Stimulated activated effector memory CD8-positive, alpha-beta T cell treated with anti-CD3 and anti-CD28 coated beads, Interleukin-12 subunit alpha, Interleukin-12 subunit beta, amount 100 ng/mL, for 72 hours (primary cell): Measurements from ENCODE around the gene UGT2B28.
"Not testable (repeated sequence)": the region's sequence is repeated elsewhere in the genome, so short reads cannot be mapped to it uniquely, and the experiment has no call there.

Experiments used
- ATAC-seq: fragments of 150-1000 bp; cut with Tn5 transposase; 2 replicates; pipeline ENCODE4 v1.10.0; 2021
- DNase-seq, 2 donors: peaks; one replicate each; pipeline ENCODE4 v3.0.0; 2021 to 2022; ENCODE audit warnings: low spot score in 2 of 2
- H3K27ac Mint-ChIP-seq: one replicate; pipeline ENCODE4 v1.8.0; 2022; ENCODE audit warnings: mild to moderate bottlenecking, mixed read lengths
- H3K36me3 Mint-ChIP-seq: one replicate; pipeline ENCODE4 v1.8.0; 2022; ENCODE audit warnings: mild to moderate bottlenecking, mixed read lengths
- H3K4me1 Mint-ChIP-seq: one replicate; pipeline ENCODE4 v1.8.0; 2022; ENCODE audit warnings: mixed read lengths
- H3K4me3 Mint-ChIP-seq: one replicate; pipeline ENCODE4 v1.8.0; 2022; ENCODE audit warnings: mild to moderate bottlenecking, mixed read lengths
- H3K9me3 Mint-ChIP-seq: one replicate; pipeline ENCODE4 v1.8.0; 2022; ENCODE audit warnings: mixed read lengths

The UGT2B28 gene

DNA sequence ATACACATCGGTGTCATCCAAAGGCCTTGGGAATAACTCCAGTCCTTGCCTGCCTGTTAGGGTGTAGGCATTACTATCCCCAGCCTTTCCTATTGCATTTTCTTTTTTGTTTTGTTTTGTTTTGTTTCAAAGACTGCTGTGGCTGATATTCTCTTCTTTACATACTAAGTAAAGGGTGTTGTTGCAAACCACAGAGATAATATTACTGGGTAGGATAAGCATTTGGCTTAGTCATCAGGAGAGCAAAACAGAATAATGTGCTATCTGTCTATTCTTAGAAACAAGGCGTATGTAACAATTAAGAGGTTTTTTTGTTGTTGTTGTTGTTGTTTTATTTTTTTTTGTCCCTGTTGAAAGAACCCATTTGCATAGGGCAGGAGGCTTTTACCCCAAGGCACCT is 41.8 kb downstream of the UGT2B28 start:
- DNase-seq (no peak), ATAC-seq (no peak)
- H3K9me3 Mint-ChIP-seq = peaks cover 10% of the 10 kb centered on the region
- H3K27ac Mint-ChIP-seq = no peak overlapping the region
- no peaks in the 10 kb centered on the region for H3K4me1 Mint-ChIP-seq
- H3K36me3 Mint-ChIP-seq = no peaks in the 10 kb centered on the region
- H3K4me3 Mint-ChIP-seq = no peak overlapping the region

DNA sequence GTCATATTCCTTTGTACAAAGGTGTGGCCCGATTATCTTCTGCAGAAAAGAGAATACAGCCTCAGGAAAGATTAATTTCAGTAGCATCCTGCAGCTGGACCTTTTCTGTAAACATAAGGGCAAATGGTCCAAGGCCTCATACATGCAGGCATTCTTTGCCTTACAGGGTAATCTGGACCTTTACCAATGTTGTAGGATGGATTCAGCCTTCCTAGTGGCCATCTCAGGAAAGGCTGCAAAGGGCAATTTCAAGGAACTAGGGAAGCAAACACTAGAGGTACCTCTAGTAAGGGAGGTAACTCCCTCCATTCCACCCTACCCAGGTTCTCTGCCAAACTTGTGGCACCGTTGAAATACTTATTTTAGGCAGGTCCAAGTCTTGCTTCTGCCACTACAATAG is 43.0 kb downstream of the UGT2B28 start:
- DNase-seq = no peak
- Mint-ChIP-seq H3K4me1 (no peaks in the 10 kb centered on the region), H3K9me3 (peaks cover 6% of the 10 kb centered on the region), H3K4me3 (no peak overlapping the region), H3K36me3 (no peaks in the 10 kb centered on the region), H3K27ac (no peak overlapping the region)
- ATAC-seq = peak; percentile 13

DNA sequence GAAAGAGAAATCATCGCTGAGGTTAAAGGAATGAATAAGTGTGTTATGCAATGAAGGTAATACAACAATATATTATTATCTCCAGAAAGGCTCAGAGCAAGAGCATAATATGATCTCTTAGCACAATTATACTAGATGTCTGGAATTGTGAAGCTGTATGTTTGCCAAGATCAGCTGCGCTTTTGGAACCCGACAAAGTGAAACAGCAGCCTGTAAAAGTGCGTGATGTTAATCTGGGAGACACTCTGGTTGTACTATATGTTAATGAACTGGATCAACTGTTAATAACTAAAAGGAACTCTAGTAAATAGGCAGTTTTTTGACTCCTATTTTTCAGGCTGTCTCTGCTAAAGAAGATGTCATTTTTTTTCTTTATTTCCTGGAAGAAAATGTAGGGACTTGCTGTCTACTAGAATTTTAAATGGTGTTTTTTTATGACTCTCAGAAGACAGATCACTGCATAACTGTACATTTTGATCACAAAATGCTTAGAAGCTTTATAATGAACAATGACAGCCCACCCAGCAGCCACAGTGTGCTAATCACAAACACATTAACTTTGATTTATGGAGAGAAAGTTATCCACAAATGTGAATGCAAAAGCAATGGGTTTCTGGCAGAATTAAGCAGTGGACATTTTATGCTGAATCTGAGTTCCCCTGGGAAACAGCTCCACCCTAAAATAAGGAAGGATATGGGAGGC is 50.2 kb downstream of the UGT2B28 start:
- Mint-ChIP-seq H3K4me1 (no peaks in the 10 kb centered on the region), H3K4me3 (no peak overlapping the region), H3K36me3 (no peaks in the 10 kb centered on the region), H3K9me3 (peaks cover 8% of the 10 kb centered on the region), H3K27ac (no peak overlapping the region)
- no peak for DNase-seq
- no peak for ATAC-seq

DNA sequence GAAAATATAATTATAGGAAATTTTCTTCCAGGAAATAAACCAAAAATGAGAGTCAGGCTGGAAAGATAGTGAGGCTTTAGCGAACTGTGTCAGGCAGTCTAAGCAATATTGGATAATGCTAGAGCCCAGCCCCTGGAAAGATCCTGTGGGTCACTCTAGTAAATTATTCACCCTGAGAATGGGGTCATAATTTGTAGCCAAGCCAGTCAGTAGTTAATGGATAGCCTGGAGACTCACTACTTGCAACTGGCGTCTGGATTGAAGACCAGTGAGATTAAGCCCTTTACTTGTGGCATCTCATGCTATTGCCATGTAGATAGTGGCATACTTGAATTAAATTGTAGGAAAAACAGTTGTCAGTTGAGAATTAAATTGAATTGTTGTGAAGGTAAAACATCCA is 51.0 kb downstream of the UGT2B28 start:
- H3K36me3 Mint-ChIP-seq, H3K9me3 Mint-ChIP-seq, ATAC-seq, H3K4me1 Mint-ChIP-seq, H3K4me3 Mint-ChIP-seq, H3K27ac Mint-ChIP-seq, DNase-seq: not testable (repeated sequence)

GRCh38 chr4:69335485-69335884 is 55.2 kb downstream of the UGT2B28 start:
- H3K27ac Mint-ChIP-seq, H3K4me1 Mint-ChIP-seq, H3K36me3 Mint-ChIP-seq, DNase-seq, ATAC-seq, H3K4me3 Mint-ChIP-seq: not testable (repeated sequence)
- H3K9me3 Mint-ChIP-seq = peaks cover 11% of the 10 kb centered on the region

GRCh38 chr4:69343114-69343513 is 62.8 kb downstream of the UGT2B28 start:
- DNase-seq, H3K36me3 Mint-ChIP-seq, H3K9me3 Mint-ChIP-seq, H3K27ac Mint-ChIP-seq, H3K4me3 Mint-ChIP-seq, H3K4me1 Mint-ChIP-seq, ATAC-seq: not testable (repeated sequence)

DNA sequence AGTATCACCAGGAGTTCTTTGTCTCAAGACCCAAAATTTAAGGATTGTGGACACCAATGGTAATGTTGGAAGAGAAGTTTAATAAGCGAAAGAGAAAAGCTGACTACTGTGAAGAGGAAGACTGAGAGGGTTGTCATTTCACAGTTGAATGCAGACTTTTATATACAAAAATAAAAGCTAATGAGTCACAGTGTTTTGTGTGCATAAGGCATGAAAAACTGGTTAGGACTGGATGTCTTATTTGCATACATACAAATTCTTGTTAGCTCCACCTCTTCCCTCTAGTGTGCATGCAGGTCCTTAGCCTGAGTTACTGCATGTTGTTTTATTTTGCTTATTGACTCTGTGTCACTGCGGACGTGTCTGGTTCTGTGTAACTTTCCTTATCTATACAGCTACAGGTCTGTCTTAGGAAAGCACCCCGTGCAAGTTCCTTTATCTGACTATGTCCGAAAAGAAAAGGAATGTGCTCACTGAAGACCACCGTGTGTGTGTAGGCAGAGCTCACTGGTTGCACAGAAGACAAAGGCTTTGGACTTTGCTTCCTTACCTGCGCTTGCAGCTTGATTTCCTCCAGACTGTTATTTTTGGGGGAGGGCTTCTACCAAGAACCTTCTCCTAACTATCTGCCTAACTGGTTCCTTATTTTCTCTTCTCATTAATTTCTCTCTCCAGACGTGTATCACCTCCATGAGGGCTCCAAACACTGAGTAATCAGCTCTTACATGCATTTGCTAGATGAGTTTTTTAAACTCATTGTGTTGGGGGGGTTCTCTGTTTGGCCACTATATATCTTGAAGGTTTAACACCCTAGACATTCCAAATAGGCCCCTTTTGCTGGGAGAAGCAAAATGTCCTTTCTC is 63.5 kb downstream of the UGT2B28 start:
- H3K9me3 Mint-ChIP-seq, H3K36me3 Mint-ChIP-seq, DNase-seq, ATAC-seq, H3K27ac Mint-ChIP-seq, H3K4me1 Mint-ChIP-seq, H3K4me3 Mint-ChIP-seq: not testable (repeated sequence)
